GM19023 (cell line): ENCODE measurements around the gene PDE9A.
"Not testable (repeated sequence)": the region's sequence is repeated elsewhere in the genome, so short reads cannot be mapped to it uniquely, and the experiment has no call there.

Experiments
- ATAC-seq: cut with Tn5 transposase; IDR thresholded peaks from one replicate; pipeline ENCODE4 v1.9.1; 2021; ENCODE audit warnings: mild to moderate bottlenecking, moderate library complexity; ENCODE audit not compliant: unreplicated experiment

The PDE9A gene

GRCh38 chr21:42785666-42786427 is 132.4 kb downstream of the PDE9A start:
- no peak for ATAC-seq

GRCh38 chr21:42786884-42787283 is 133.5 kb downstream of the PDE9A start:
- no peak for ATAC-seq

DNA sequence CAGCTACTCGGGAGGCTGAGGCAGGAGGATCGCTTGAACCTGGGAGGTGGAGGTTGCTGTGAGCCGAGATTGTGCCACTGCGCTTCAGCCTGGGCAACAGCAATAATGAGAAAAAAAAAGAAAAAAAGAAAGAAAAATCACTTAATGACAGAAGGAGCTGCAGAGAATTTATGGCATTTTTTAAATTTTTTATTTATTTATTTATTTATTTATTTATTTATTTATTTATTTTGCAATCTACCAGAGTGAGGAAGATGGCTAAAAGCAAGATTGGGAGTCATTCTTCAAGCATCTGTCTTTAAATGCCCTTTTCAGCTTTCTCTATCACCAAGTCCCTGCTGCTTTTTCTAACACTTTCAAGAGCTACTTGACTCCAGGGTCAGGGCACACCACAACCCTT is 134.2 kb downstream of the PDE9A start:
- no peak for ATAC-seq

DNA sequence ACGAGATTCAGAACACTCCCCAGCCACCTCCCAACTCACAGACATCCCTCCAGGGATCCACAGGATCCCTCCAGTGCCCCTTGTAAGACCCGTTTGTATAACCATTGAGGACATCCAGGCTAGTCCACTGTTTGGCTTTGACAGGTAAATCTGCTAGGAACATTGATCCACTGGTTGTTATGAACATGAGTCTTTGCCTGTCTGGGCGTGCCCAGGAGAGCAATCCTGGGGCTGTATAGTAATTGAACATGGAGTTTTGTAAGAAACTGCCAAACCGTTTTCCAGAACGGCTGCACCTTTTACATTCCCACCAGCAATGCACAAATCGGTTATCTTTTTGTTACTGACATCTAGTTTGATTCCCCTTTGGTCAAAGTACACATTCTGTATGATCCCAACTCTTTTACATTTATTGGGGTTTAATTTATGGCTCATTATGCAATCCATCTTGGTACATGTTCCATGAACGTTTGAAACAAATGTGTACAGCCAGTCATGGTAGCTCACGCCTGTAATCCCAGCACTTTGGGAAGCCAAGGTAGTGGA is 137.2 kb downstream of the PDE9A start:
- ATAC-seq: no peak

DNA sequence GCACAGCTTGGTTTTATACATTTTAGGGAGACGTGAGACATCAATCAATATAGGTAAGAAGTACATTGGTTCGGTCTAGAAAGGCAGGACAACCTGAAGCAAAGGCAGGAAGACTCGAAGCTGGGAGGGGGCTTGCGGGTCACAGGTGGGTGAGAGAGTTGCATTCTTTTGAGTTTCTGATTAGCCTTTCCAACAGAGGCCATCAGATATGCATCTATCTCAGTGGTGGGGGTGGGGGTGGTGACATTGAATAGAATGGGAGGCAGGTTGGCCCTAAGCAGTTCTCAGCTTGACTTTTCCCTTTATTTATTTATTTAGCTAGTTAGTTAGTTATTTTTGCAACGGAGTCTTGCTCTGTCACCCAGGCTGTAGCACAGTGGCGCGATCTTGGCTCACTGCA is 140.4 kb downstream of the PDE9A start:
- ATAC-seq: no peak

- ATAC-seq: no peak
Measured at GRCh38 chr21:42794551-42794950, 141.1 kb downstream of the PDE9A start.

- no peak for ATAC-seq
Measured at GRCh38 chr21:42796327-42797062, 143.1 kb downstream of the PDE9A start.

DNA sequence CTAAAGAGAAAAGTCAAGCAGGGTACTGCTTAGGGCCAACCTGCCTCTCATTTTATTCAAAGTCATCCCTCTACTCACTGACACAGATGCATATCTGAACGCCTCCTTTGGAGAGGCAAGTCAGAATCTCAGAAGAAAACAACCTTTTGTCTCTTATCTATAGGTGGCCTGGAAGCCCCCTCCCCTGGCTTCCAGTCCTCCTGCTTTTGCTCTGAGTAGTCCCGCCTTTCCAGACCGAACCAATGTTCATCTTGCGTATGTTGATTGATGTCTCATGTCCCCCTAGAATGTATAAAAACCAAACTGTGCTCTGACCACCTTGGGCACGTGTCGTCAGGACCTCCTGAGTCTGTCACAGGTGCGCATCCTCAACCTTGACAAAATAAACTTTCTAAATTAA is 144.1 kb downstream of the PDE9A start:
- no peak for ATAC-seq

GRCh38 chr21:42798106-42798505 is 144.7 kb downstream of the PDE9A start:
- no peak for ATAC-seq

- ATAC-seq: no peak
Measured at GRCh38 chr21:42799516-42799915, 146.1 kb downstream of the PDE9A start.

DNA sequence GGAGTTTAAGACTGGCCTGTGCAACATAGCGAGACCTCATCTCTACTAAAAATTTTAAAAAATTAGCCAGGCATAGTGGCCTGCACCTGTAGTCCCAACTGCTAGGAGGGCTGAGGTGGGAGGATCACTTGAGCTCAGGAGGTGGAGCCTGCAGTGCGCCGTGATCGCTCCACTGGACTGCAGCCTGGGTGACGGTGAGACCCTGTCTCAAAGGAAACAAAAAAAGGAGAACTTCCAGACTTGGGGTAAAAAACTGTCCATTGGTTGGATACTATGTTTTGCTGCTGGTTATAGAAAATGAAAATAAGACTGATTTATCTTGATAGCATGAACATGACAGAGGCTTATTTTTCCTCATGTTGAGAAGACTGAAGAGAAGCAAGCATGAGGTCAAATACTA is 146.5 kb downstream of the PDE9A start:
- ATAC-seq: no peak

DNA sequence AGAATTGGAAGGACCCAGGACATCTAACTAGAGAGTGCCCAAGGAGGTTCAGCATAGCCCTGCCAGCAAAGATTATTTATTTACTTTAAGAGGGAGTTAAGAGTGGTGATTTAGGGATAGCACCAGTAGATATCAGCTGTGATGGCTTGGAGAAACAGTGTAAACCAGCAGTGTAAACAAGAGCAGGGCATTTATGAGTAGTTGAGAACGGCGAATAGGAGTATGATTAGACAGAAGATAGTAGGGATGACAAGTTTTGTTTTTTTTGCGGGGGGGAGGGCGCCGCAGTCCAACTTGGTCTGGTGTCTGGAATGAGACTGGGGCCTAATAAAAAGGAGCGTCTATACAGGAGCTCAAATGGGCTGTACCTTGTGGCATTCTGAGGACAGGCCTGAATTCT is 148.2 kb downstream of the PDE9A start:
- not testable (repeated sequence) for ATAC-seq

GRCh38 chr21:42806509-42807140 is 153.2 kb downstream of the PDE9A start:
- ATAC-seq: no peak

GRCh38 chr21:42807293-42807895 is 154.0 kb downstream of the PDE9A start:
- ATAC-seq: not testable (repeated sequence)

DNA sequence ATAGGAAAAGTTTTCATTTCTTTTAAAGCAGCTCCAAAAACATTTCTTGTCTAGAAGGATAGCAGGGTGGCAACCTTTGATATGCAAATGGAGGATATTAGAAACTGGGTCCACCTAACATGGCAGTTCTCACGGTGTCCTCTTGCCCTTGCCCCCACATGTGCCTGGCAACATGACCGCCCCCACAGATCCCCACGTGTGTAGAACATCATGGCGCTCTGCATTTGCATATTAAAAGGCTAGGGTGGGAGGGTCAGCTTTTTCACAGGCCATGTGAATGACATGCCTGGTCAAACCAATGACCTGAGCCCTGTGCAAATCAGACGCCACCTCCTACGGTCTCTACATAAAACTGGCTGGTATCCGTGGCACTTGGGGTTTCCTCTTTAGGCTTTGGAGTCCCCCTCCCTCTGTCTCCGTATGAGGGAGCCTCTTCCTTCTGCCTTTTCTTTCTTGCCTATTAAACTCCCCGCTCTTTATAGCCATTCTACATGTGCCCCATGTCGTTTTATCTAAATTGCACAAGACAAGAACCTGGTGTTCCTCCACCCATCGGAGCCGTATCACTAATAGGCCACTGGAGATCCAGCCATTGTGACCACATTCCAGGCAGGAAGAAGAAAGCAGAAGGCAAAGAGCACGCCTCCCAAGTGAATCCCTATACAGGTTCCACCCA is 154.7 kb downstream of the PDE9A start:
- ATAC-seq: no peak

- no peak for ATAC-seq
Measured at GRCh38 chr21:42809171-42809570, 155.8 kb downstream of the PDE9A start.

DNA sequence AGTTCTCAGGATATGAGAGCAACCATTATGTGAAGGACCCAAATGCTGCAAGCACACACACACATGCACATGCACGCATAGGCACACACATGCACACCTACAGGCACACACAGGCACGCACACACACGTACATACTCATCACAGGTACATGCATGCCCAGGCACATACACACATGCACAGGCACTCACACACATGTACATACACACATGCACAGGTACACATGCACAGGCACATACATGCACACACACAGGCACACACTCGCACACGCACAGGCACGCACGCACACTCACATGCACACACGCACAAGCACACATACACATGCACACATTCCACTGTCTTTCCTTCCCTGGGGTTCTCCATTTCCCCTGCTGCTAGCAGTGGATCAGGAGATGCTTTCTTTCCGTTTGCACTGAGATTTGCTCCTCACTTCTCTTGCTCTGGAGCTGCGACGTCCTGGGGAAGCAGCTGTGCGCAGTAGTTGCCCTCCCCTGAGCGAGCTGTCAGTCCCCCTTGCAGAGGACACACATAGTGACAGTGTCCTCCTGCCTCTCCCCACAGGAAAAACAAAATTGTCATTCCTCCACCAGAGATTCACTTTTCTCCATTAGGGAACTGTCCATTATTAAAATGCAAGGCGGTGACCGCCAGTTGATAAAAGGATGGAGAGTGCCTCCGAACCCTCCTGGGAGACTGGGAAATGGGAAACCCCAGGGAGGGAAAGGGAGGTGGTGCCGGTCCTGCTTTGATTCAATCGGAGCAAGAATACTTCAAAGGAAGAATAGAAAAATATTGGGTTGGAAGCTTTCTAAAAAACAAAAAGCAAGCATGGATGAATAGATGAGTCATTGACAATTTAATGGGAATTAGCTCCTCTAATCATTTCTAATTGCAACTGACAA is 156.4 kb downstream of the PDE9A start:
- ATAC-seq: no peak

GRCh38 chr21:42811960-42812359 is 158.5 kb downstream of the PDE9A start:
- ATAC-seq: no peak

DNA sequence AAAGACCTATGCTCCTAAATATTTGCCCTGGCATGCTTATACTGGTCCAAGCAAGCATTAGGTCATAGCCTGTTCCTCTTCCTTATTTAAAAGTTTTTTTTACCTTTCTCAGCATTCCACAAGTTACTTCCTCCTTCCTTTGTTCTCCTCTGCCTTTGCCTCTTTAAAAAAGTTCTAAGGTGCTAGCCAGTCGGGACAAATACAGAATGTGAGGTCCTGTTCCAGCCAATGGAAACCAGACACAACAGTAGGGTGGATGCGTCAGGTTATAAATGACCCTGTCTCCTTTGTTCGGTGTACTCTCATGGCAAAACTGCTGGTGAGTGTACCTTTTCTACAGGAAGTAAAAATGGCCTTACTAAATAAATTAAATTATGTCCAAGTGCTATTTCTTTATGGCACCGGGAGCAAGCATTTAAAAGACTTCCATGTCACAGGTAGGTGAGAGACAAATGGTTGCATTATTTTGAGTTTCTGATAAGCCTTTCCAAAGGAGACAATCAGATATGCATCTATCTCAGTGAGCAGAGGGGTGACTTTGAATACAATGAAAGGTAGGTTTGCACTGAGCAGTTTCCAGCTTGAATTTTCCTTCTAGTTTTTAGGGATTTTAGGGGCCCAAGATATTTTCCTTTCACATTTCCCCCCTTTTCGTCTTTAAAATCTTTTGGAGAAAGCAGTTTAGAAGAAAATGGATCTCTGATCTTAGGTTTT is 159.3 kb downstream of the PDE9A start:
- not testable (repeated sequence) for ATAC-seq
